DMS114 treated with DMSO at 0.1 percent for 48 hours (cell line): ENCODE measurements around the gene CAMK2G.
A peak's percentile ranks its signal among the peaks of the same experiment; 100 is the strongest.
"Not testable (repeated sequence)": the region's sequence is repeated elsewhere in the genome, so short reads cannot be mapped to it uniquely, and the experiment has no call there.

Experiments
- DNase-seq: peaks from one replicate; lab custom pipeline; 2025; ENCODE audit not compliant: unreplicated experiment; lab: John Stamatoyannopoulos, UW

The CAMK2G gene

GRCh38 chr10:73797324-73798025 is 76.9 kb downstream of the CAMK2G start:
- DNase-seq, result no peak

DNA sequence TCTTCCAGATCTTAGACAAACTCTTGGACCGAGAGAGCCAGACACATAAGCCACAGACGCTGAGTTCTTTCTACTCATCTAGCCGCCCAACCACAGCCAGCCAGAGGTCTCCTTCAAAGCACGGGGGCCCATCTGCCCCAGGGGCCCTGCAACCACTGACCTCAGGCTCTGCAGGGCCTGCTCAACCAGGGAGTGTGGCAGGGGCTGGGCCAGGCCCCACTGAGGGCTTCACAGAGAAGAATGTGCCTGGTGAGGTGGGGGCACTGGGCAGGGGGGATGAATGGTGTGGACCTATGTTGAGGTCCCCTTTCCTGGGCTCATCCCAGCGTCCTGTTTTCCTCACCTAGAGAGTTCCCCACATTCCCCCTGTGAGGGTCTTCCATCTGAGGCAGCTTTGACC is 77.6 kb downstream of the CAMK2G start:
- no peak for DNase-seq

- not testable (repeated sequence) for DNase-seq
These were observed 78.3 kb downstream of the CAMK2G start for GRCh38 chr10:73796035-73796434.

DNA sequence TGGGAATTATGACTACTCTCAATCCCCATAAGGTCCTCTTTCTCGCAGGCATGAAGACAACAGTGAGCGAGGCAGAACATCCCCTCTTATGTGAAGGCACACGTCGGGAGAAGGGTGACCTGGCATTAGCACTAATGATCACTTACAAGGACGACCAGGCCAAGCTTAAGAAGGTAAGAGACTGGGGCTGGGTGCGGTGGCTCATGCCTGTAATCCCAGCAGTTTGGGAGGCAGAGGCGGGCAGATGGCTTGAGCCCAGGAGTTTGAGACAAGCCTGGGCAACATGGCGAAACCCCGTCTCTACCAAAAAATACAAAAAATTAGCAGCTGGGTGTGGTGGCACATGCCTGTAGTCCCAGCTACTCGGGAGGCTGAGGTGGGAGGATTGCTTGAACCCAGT is 78.9 kb downstream of the CAMK2G start:
- DNase-seq, result not testable (repeated sequence)

GRCh38 chr10:73793456-73793855 is 80.9 kb downstream of the CAMK2G start:
- DNase-seq, result no peak

GRCh38 chr10:73791871-73792400 is 82.4 kb downstream of the CAMK2G start:
- no peak for DNase-seq

- no peak for DNase-seq
These were observed 83.3 kb downstream of the CAMK2G start for GRCh38 chr10:73790886-73791625.

DNA sequence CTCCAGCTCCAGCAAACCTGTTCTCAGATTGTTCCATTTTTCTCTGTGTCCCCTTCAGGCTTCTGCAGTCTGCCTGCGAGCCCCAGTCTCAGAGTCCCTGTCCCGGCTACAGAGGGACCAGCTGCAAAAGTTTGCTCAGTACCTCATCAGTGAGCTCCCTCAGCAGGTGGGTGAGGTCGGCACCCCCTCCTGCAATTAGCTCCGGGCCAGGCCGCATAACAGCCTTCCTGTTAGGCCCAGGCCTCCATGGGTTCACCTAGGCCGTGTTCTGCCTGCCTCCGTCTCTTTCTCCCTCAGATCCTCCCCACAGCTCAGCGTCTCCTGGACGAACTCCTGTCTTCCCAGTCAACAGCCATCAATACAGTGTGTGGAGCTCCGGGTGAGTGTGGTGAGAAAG is 84.7 kb downstream of the CAMK2G start:
- DNase-seq, result no peak

GRCh38 chr10:73788864-73789658 is 85.3 kb downstream of the CAMK2G start:
- DNase-seq, result no peak

- DNase-seq, result not testable (repeated sequence)
These were observed 87.1 kb downstream of the CAMK2G start for GRCh38 chr10:73787031-73787800.

GRCh38 chr10:73786512-73786885 is 87.9 kb downstream of the CAMK2G start:
- no peak for DNase-seq

DNA sequence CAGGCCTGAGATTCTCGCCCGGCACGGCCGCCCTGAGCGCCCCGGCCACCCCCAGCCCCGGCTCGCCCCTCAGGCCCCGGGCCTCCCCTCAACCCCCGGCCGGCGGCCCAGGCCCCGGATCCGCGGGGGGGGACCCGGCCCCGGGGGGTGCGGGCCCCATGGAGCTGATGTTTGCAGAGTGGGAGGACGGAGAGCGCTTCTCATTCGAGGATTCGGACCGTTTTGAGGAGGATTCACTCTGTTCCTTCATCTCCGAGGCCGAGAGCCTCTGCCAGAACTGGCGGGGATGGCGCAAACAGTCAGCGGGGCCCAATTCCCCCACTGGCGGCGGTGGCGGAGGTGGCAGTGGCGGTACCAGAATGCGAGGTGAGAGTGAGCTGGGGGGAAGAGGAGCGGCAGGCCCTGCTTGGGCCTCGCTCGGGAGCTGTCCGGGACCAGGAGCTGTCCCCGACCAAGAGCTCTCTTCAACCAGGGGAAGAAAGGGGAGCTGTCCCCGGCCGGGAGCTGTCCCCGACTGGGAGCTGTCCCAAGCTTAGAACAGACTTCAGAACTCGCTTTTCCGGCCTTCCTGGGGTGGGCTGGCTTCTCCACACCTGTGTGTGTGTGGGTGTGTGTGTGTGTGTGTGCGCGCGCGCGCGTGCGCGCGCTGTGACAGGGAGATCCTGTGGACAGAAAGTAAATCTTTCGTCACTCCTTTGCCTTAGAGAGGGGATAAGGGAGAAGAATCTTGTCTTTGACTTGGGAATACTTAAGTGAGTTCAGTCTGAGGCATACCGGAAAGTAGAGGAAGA is 88.4 kb downstream of the CAMK2G start:
- DNase-seq, result no peak

DNA sequence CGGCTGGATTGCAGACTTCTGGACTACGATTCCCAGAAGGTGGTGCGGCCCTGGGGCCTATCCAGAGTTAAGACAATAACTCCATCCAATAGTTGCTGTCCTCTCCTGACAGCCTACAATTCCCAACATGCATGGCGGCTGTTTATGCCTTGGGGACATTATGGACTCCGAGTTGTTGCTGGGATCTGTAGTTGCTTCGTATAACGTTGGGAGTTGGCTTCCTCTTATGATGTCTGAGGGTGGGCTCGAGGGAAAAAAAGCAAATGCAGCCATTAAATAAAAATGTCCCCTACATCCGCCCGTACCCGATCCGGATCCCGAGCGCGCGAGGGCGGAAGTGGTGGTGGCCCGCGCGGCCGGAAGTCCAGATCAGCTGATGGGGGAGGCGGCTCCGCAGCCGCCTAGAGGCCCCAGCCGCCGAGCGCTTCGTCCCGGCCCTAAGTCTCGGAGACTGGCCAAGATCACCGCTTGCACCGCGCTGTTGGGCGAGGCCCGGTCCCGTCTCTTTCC is 89.1 kb downstream of the CAMK2G start, which contains the start of gene ZSWIM8:
TSS of gene ZSWIM8 (plus strand) at position 396 of the 510 bp plus-strand sequence. CDS start 273 bp downstream, outside the sequence.
- peak; percentile 96 for DNase-seq

DNA sequence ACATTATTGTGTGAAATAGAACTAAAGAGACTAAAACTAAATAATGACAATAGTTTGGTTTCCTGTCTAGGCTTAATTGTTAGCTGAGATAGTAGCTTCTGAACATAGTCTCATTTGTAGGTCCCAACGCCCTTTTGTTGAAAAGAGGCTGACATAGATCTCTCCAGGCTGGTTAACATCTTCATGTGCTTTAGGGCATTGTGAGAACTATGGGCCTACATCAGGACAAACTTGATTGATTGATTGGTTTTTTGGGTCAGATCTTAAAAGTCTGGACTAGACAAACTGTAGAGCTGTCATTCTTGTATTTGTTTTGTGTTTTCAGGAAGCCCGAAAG is 91.6 kb downstream of the CAMK2G start:
- no peak for DNase-seq

DNA sequence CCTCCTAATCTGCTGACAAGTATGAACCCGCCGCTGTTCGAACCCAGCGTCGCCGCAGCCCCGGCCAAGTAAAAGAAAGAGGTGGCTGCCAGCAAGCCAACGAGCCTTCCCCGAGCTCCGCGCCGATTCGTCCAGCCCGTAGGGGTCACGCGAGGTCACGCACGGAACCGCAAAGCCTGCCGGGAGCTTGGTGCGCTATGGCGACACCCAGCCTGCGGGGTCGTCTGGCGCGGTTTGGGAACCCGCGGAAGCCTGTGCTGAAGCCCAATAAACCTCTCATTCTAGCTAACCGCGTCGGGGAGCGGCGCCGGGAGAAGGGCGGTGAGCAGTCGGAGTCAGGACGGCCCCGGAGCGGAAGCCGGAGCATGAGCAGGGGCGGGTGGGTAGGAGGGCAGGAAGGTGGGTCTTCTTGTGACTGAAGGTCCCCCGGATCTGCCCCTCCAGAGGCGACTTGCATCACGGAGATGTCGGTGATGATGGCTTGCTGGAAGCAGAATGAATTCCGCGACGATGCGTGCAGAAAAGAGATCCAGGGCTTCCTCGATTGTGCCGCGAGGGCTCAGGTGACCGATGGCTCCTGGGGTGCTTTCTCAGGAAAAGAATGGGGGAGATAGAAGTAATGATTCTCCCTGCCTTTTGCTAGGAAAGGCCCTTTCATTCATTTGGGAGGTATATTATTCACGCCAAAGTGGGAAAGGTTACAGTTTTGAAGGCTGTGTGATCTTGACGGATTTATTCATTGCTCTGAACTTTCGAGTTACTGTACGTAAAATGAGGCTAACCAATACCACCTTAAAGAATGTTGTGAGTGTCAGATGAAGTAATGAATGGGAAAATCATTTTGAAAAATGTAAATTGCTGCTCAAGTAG is 92.2 kb downstream of the CAMK2G start, which contains the start of gene CHCHD1:
TSS of gene CHCHD1 (plus strand) at position 170 of the 870 bp plus-strand sequence. CDS start at position 198, 28 bp downstream.
- DNase-seq, result peak; percentile 79

DNA sequence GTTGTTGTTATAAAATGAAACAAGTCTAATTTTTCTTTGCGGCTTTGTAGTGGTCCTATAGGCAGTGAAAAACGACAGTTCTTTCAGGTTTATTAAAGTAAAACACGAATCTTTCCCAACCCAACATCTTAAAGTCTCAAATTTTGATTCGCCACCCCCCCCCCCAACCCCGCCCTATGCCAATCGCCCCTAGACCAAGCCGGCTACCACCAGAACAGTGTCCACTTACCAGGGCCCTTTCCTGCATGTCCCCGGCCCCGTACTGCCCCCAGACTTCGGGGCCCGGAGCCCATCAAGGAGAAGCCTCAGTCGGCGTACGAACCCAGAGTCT is 92.8 kb downstream of the CAMK2G start:
- no peak for DNase-seq

DNA sequence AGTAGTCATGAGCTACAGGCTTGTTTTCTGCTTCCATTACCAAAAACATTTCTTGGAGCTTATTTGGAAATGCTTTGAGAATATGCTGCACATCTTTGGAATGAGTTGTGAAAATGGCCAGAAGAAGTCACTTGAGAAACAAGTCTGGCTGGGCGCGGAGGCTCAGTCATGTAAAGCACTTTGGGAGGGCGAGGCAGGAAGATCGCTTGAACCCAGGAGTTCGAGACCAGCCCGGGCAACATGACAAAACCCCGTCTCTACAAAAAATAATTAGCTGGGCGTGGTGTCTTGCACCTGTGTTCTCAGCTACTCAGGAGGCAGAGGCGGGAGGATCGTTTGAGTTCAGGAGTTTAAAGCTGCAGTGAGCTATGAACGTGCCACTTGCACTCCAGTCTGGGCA is 93.4 kb downstream of the CAMK2G start:
- no peak for DNase-seq

DNA sequence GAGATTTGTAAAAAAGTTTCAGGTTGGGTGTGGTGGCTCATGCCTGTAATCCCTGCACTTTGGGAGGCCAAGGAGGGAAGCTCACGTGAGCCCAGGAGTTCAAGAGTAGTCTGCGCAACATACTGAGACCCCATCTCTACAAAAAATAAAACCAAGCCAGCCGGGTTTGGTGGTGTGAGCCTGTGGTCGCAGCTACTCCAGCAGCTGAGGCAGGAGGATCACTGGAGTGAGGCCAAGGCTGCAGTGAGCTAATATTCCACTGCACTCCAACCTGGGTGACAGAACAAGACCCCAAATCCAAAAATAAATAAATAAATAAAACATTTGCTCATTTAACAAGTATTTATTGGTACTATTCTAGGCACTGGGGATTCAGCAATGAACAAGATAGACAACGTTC is 94.1 kb downstream of the CAMK2G start:
- DNase-seq, result no peak
